ENCODE measurements around the gene NCL.

DNA sequence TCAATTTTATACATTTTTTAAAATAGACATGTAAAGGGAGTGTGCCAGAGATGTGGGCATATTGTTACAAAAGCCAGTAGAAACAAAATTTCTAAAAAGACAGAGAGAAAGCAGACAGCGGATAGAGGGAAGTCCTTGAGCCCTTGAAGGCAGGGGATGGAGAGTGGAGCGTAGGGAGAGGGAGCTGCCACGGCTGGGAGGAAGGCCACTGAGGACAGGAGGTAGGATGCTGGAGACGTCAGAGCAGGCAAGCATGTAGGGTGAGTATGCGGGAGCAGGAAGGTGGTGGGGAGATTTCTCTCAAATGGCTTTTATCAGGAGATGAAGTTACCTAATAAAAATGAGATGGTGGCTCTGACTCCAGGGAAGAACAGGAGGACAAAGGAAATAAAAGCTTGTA, 24.0 kb upstream of the NCL start:
- TF ChIP-seq, protein P1, sequence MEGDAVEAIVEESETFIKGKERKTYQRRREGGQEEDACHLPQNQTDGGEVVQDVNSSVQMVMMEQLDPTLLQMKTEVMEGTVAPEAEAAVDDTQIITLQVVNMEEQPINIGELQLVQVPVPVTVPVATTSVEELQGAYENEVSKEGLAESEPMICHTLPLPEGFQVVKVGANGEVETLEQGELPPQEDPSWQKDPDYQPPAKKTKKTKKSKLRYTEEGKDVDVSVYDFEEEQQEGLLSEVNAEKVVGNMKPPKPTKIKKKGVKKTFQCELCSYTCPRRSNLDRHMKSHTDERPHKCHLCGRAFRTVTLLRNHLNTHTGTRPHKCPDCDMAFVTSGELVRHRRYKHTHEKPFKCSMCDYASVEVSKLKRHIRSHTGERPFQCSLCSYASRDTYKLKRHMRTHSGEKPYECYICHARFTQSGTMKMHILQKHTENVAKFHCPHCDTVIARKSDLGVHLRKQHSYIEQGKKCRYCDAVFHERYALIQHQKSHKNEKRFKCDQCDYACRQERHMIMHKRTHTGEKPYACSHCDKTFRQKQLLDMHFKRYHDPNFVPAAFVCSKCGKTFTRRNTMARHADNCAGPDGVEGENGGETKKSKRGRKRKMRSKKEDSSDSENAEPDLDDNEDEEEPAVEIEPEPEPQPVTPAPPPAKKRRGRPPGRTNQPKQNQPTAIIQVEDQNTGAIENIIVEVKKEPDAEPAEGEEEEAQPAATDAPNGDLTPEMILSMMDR (conservative IDR thresholded peaks at IDR 0.05): no peak
- TF ChIP-seq ZFX (IDR thresholded peaks at IDR 0.05): no peak

Measured in C4-2B (cell line).